HG03521 (cell line): ENCODE data around the gene UNC93A.
"Not testable (repeated sequence)": the region's sequence is repeated elsewhere in the genome, so short reads cannot be mapped to it uniquely, and the experiment has no call there.

ENCODE experiments used
- ATAC-seq: cut with Tn5 transposase; IDR thresholded peaks from one replicate; pipeline ENCODE4 v1.9.1; 2021; ENCODE audit warnings: mild to moderate bottlenecking, moderate library complexity; ENCODE audit not compliant: unreplicated experiment

UNC93A gene

DNA sequence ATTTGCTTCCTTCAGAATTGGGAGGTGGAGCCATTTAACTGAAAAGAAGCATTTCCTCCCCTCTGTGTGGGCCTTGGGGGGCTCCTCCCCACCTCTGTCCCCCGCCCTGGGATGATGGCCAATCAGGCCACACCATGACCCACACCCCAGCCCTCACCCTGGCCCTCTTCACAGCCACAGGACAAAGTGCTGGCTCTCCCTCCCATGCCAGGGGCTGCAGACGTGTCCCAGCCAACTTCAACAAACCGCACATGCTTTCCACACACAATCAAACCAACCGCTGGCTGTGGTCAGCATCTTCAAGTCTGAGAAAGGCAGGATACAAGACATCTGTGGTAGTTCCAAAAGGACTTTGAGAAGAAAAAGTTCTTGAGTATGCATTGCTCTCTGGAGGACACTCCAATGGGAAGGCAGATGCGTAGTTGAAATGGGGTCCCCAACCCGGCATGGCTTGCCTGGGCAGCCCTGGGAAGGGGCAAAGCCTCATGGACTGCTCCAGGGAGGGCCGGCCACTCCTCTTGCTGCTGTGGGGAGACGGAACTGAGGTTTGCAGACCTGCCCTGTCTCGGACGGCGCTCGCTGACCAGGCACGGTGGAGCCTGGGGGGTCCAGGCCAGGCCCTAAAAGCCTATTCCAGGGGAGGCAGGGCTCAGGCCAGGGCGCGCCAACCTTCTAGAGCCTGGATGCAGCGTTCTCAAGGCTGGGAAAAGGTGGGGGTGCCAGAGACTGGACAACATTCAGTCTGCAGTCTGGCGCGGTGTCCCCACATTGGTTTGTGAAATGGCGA lies 45.9 kb downstream of the UNC93A start:
- no peak for ATAC-seq

GRCh38 chr6:167337675-167338449 lies 46.7 kb downstream of the UNC93A start:
- ATAC-seq, result no peak

- no peak for ATAC-seq
Measured at GRCh38 chr6:167338541-167339117, 47.5 kb downstream of the UNC93A start.

DNA sequence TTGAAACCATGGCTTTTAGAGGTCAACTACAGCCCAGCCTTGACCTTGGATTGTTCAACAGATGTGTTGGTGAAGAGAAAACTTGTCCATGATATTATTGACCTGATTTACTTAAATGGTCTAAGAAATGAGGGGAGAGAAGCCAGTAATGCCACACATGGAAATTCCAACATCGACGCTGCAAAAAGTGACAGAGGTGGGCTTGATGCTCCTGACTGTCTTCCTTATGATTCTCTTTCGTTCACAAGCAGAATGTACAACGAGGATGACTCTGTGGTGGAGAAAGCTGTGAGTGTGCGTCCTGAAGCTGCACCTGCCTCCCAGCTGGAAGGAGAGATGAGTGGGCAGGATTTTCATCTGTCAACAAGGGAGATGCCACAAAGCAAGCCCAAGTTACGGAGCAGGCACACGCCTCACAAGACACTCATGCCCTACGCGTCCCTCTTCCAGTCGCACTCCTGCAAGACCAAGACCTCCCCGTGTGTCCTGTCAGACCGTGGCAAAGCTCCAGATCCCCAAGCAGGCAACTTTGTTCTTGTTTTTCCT lies 50.0 kb downstream of the UNC93A start:
- no peak for ATAC-seq

DNA sequence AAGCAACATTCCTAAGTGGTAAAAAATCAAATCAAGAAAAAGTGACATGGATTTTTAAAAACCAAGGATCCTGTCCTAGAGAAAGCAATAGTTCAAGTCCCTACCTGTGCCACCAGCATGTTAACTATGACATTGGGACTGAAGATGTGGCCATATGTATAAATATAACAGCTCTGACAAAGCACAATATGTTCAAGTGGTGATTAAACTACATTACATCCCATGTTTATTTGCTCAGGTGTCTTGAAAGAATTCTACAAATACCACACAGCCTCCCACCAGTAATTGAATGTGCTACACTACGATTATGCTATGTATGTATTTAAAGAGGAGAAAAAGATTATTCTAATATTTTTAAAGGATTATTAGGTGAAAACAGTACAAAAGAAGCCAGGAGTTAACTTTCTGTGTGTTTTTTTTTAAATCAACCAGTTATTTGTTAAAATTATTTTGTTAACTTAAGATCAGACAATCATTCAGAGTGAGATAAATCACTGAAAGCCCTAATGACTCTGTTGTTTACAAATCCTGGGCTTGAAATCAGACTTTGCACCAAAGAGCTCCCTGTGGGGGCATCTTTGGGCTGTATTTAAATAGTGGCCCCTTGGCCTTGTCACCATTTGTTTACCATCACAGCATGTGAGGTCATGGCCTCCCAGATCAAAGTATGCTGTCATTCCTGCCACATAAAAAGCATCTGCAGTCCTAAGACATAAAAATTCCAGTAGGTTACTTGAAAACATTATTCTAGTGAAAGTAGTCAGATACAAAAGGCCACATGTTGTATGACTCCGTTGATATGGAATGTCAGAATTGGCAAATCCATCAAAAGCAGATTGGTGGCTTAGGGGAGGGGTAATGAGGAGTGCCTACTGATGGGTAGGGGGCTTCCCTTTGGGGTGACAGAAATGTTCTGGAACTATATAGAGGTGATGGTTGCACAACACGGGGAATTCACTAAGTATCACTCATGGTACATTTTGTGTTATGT lies 50.8 kb downstream of the UNC93A start:
- ATAC-seq, result no peak

DNA sequence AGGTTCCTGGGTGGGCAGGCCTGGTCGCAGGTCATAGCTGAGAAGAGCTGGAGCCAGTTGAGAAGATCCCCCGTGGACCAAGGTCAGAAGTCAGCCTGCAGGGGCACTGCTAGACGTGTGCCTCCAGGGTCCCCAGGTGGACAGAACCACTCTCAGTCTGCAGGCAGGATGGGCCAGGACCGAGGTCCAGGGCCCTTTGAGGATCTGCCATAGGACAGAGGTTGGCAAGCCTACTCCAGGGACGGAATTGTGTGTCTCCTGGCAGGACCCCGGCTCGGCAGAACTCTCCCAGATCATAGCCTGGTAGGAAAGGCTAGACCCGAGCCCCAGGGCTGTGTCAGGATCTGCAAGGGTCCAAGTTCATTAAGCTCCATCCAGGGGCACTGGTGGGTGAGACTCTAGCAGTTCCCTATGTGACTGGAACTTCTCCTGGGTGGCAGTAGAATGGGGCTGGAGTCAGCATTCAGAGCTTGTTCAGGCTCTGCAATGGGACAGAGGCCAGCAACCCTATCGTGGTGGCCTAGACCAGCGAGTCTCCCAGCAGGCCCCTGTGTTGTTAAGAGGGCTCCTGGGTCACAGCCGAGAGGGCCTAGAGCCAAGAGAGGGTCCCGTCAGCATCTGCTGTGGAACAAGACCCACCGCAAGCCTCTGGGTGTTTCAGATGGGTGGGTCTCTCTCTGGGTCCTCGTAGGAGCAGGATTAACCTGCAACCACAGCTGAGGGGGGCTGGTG lies 51.9 kb downstream of the UNC93A start:
- ATAC-seq, result no peak

DNA sequence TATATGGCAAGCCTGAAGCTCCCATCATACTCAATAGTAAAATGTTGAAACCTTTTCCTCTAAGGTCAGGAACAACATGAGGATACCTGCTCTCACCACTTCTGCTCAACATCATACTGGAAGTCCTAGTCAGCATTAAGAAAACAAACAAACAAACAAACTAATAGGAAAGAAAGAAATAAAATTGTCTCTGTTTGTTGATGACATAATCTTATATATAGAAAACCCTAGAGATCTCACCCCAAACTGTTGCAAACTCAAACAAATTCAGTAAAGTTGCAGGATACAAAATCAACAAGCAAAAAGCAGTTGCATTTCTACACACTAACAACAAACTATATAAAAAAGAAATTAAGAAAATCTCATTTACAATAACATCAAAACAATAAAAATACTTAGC lies 54.2 kb downstream of the UNC93A start:
- ATAC-seq, result no peak

DNA sequence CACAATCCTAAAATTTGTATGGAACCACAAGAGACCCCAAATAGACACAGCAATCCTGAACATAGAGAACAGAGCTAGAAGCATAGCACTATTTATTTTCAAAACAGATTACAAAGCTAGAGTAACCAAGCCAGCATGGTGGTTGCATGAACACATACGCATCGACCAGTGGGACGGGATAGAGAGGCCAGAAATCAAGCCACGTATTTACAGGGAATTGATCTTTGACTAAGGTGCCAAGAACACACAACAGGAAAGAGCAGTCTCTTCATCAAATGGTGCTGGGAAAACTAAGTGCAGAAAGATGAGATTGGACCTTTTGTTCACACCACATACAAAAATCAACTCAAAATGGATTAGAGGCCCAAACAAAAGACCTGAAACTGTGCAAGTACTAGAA lies 54.8 kb downstream of the UNC93A start:
- no peak for ATAC-seq

DNA sequence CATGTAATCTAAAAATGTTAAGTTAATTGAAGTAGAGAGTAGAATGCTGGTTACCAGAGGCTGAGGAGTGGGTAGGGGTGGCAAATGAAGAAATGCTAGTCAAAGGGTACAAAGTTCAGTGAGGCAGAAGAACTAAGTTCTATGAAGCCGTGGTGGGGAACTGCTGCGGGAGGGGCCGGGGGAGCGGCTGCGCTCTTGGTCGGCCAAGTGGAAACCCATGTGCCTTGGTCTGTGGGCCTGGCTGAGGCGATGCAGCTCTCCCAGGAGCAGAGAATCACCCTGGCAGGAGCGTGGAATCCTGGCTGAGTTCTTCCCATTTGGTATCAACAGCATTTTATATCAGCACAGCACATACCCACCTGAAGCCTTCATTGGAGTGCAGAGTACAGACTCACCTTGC lies 56.1 kb downstream of the UNC93A start:
- no peak for ATAC-seq

DNA sequence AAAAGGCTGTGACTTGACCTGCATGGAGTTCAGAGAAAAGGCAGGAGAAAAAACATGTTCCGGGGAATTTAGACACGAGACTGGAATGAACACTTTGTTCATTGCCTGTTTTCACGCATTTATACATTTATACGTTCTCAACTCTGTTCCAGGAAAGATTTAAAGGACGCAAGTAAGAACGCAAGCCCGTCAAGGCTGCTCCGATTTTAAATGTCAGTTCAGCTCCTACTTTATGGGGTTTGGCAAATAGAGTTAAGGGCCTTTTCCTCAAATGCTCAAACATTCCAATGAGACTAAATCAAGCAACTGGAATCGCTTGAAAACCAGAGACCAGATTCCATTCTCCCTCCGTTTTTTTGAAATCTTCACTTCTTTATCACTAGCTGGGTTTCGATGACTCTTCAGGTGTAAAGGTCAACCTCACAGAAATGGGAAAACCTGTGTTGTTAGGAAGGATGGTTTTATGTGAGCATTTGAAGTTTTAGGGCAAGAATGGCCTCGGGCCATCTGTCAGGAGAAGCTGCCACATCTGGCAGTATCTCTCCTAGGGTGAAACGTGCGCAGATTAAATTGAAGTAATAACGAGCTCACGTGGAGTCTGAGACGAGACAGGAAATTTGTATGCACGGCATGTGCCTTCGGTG lies 58.6 kb downstream of the UNC93A start:
- ATAC-seq, result no peak

DNA sequence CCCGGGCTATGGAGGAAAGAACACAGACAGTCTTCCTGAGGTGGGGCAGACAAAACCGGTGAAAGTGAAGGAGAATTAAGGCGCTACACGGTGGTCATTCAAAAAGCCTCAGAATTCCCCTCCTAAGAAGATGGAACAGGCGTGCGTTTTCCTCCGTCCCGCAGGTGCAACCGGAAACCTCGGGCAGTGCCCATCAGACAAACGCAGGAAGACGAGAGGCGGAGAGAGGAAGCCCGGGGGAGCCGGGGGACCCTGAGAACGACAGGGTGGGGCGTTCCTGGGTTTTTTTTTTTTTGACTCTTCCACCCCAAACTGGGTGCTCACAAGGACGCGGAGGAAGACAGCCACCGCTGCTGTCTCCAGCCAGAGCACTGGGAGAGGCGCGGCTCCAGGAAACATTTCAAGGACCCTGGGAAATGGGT lies 59.2 kb downstream of the UNC93A start:
- ATAC-seq, result no peak

DNA sequence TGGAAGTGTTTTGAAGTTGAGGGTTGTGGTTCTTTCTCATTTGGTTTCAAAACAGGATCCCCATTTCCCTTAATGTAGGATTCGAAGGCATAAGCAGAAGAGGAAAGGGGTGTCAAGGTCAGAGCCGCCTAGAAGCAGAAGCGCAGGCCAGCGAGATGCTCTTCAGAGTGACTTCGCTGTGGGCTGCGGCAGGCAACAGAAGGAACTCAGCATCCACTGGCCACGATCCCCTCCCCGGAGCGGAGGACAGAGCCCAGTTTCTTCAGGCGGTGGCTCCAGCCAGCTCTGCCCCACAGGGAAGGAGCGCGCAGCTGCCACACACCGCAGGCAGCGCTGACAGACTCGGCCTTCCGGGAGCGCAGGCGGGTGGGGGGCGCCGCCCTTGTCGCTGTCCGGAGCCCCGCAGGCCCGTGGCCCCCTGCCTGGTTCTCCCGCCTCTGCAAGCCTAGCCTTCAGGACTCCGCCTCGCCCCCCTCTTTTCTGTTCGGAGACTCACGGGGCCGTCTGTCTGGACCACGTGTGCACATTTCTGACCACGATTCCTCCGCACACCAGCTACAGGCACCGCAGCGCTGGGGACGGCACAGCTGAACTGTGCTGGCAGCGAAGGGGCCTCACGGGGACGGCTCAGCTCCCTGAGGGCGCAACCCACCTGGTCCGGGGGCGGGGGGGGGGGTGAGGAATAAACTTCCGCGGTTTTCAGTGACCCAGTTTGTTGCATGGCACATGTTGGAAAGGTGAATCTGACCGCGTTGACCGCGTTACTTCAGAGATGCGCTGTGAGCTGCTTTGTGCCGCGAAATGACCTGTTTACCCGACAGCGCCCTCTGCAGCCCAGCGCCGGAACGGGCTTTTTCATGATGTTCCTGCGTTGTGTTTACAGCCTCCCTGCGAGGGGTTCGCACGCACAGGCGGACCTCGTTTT lies 59.9 kb downstream of the UNC93A start:
- ATAC-seq, result peak; percentile 58

- ATAC-seq, result no peak
Measured at GRCh38 chr6:167351656-167352345, 60.7 kb downstream of the UNC93A start.

- ATAC-seq, result no peak
Measured at GRCh38 chr6:167356874-167357273, 65.8 kb downstream of the UNC93A start.

DNA sequence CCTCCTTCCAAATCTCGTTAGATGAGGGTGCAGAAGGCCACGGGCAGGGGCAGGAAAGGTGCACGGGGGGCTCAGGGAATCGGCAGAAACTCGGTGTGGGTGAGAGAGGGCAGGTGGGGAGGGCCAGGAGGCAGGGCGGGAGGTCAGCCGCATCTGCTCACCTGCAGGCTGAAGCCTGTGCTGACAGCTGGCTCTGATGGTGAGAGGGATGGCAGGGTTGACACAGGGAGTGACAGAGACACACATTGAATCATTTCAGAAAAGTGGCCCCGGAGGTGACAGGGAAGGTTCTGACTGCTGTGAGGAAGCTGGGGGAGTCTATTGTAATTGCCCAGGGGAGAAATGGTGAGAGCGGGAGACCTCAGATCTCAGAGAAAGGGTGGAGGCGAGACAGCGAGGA lies 67.3 kb downstream of the UNC93A start:
- not testable (repeated sequence) for ATAC-seq

DNA sequence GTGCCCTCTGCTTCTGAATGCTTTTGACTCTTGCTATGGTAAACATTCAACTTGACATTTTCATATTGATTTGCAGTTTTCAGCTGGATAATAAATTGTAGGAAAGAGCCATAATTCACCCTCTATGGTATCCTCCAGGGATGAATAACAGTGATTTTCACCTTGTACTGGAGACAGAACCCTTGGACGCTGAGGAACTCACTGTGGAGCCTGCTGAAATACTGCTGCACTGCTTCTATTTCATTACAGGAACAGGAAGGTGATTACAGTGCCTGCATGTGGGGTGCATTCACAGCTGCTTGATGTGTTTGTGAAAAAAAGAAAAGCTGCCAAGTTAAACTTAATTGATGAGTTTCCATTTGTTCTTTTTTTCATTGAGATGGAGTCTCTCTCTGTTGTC lies 70.1 kb downstream of the UNC93A start:
- ATAC-seq, result not testable (repeated sequence)
